GM21447 (cell line): ENCODE results near the gene RGS16.
"Not testable (repeated sequence)": the region's sequence is repeated elsewhere in the genome, so short reads cannot be mapped to it uniquely, and the experiment has no call there.

ENCODE experiments used
- ATAC-seq: cut with Tn5 transposase; IDR thresholded peaks from one replicate; pipeline ENCODE4 v1.9.1; 2021; ENCODE audit not compliant: unreplicated experiment

RGS16 gene, protein sequence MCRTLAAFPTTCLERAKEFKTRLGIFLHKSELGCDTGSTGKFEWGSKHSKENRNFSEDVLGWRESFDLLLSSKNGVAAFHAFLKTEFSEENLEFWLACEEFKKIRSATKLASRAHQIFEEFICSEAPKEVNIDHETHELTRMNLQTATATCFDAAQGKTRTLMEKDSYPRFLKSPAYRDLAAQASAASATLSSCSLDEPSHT

GRCh38 chr1:182604175-182605164 lies at the start of gene RGS16:
Gene RGS16, minus strand, starts transcription at chr1:182604389. Its CDS starts 130 bp downstream, at chr1:182604259.
- peak; percentile 86 for ATAC-seq

GRCh38 chr1:182653986-182654385 lies 49.8 kb upstream of the RGS16 start:
- ATAC-seq, result no peak

DNA sequence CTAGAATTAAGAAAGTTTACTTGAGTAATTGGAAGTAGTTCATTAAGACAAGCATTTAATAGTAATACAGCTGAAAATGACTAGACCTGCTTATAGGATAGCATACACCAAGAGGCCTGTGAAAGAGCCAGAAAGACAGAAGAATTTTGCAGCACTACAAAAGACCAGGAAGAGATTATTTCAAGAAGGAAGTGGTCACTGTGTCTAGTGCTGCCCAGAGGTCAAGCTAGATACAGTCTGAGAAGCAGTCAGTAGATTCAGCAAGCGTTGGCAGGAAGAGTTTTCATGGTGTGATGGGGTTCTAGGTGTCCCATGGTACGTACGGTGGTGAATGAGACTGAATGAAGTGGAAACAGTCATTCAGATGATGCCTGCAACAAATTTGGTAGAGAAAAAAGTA lies 48.7 kb upstream of the RGS16 start:
- ATAC-seq, result no peak

DNA sequence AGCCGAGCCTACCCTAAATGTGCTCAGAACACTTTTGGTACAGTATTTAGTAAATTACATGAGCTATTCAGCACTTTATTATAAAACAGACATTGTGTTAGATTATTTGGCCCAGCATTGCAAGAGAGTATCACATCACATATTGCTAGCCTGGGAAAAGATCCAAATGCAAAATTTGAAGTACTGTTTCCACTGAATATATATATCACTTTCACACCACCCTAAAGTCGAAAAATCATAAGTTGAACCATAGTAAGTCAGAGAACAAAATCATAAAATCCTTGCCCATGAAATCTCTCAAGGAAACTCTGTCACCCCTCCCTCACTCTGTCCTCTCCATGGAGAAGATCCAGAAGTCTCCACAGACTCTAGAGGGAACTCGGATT lies 47.1 kb upstream of the RGS16 start:
- ATAC-seq, result no peak

DNA sequence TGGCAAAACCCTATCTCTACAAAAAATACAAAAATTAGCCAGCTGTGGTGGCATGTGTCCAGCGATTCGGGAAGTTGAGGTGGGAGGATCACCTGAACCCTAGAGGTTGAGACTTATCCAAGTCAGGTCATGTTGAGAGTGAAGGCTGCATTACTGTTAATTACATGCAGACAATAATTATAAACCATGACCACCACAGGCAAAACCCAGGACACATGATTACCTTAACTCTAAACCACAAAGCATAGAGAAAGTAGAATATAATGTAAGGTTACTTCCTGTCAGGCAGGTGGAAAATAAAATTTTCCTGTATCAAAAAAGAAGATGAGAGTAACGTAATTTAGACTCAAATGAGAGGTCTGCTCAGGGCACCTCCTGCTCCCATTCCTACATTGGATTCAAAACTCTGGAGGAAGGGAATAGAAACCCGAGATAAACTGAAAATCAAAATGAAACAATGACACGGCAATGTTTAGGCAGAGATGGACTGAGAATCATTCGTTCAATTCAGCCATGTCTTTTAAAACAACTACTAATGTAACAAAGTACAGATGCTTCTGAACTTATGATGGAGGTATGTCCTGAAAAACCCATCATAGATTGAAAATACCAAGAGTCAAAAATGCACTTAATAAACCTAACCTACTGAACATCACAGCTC lies 46.6 kb upstream of the RGS16 start:
- no peak for ATAC-seq

GRCh38 chr1:182649041-182649440 lies 44.9 kb upstream of the RGS16 start:
- no peak for ATAC-seq

DNA sequence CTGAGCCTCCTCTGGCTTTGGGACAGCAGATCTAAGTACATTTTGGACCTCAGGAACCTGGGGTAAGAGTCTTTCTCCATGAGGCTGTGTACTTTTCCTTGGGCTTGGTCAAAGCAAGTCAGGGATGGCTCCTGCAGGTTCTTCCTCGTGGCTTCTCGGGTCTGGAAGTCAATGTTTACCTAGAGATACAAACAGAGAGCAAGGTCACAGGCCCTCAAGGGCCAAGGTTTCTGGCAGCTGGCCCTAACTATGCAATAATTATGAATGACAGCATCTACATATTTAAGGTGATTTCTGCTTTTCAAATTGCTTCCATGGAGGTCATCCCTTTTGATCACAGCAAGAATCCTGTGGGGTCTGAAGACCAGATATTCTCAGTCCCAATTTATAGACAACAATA lies 42.5 kb upstream of the RGS16 start:
- no peak for ATAC-seq

- ATAC-seq, result no peak
Measured at GRCh38 chr1:182644886-182645285, 40.7 kb upstream of the RGS16 start.

DNA sequence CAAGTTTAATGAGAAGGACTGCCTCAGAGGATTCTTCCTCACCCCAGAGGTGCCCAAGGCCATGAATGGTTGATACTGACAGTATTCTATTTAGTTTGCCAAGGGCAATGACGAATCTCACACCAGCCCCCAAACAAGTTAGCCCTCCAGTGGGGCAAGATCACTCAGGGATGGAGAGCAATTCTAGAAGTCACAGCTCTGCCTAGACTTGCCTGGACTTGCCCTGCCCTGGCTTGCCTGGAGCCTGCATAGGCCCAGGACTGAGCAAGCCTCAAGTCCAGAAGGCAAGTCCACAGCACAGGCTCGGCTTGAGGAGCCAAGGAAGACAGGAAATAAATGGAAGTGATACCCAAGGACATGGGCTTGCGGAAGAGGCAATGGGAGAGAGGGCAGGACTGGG lies 39.5 kb upstream of the RGS16 start:
- ATAC-seq, result no peak

DNA sequence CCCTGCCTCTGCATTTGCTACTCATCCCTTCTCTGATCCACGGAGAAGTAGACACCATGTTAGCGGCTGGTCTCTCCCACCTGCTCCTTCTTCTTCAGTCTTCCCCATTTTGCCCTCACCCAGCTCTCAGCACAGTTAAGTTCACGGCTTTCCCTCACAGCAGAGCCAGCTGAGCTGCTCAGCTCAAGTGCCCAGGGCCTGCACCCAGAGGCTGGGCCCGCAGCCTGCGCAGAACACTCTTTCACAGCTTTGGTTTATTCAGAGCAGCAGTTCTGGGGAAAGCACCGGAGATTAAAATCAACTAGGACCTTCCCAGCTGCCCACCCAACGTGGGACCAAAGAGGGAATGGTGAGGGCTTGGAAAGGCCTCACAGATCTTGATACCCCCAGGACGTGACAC lies 38.3 kb upstream of the RGS16 start:
- no peak for ATAC-seq

GRCh38 chr1:182641561-182641960 lies 37.4 kb upstream of the RGS16 start:
- ATAC-seq, result no peak

GRCh38 chr1:182639330-182639729 lies 35.1 kb upstream of the RGS16 start:
- ATAC-seq, result no peak

GRCh38 chr1:182637769-182638168 lies 33.6 kb upstream of the RGS16 start:
- no peak for ATAC-seq

DNA sequence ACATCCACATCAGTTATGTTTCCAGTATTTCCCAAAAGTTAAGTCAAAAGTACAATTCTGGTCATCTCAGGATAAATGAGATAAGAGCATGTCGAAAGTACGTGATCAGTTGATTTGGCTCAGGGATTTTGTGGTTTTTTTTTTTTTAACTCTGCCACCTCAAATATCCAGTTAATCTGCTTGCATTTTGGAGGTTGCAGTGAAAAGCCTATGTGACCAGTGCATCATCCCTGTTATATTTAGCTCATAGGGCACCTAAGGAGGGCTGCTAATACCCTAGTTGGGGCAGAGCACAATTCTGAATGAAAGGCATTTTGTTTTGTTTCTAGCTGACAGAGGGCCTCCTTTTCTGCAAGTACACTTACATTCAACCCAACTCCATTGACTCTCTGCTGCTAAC lies 31.7 kb upstream of the RGS16 start:
- no peak for ATAC-seq

- ATAC-seq, result no peak
Measured at GRCh38 chr1:182634306-182635072, 30.3 kb upstream of the RGS16 start.

DNA sequence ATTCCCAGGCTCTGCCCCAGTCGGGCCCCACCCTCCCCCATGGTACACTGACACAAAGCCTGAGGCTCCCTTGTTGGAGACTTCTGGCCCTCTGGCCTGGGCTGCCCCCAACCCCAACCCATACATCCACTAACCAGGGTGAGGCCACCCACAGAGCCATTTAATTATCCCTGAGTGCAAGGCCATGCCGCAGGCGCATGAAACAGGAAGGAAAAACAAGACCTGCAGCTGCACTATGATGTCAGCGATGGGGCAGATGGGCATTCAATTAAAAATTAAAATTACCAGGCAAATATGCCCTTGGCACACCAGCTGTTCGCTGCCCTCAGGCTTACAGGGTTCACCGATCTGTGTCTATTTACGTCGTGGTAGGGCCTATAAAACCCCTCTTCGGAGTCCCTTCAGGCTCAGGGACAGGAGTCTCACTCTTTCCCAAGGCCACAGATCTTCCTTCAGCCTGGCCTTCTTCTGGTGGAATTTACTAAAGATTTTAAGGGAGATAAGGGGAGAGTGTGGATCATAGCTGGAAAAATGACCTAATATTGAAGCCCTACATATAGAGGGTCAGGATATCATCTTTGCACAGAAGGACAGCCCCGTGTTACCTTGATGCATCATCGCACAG lies 29.6 kb upstream of the RGS16 start:
- no peak for ATAC-seq

- ATAC-seq, result no peak
Measured at GRCh38 chr1:182633031-182633430, 28.8 kb upstream of the RGS16 start.

- not testable (repeated sequence) for ATAC-seq
Measured at GRCh38 chr1:182632441-182632857, 28.3 kb upstream of the RGS16 start.

DNA sequence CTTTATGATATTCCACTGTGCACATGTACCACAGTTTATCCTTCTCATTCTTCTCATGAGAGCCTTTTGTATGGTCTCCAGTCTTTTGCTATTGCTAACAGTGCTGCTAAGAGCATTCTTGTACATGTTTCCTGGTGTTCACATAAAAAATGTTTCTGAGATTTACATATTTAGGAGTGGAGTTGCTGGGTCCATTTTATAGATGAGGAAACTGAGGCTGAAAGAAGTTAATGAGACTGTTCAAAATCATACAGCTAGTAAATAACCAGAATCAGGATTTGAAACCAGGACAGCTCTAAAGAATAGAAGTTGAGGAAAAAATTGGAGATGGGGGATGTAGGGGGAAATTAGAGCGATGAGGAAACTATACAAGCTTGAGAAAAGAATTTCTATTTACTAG lies 27.8 kb upstream of the RGS16 start:
- no peak for ATAC-seq

- ATAC-seq, result no peak
Measured at GRCh38 chr1:182631053-182631677, 27.0 kb upstream of the RGS16 start.
